NT2/D1 (cell line): Measurements from ENCODE around the gene CADM2.

Source experiments
- DNase-seq: peaks from one replicate; pipeline ENCODE4 v3.0.0-alpha.2; 2011; ENCODE audit warnings: low read depth, low spot score
- H3K27me3 ChIP-seq: 2 replicates; pipeline ENCODE4 v1.6.0; 2011; ENCODE audit warnings: mild to moderate bottlenecking; ENCODE audit not compliant: insufficient read length, insufficient read depth
- H3K36me3 ChIP-seq: 2 replicates; pipeline ENCODE4 v1.6.1; 2011; ENCODE audit warnings: mild to moderate bottlenecking, low read length, mixed read lengths; ENCODE audit not compliant: insufficient read depth, insufficient read length
- H3K4me1 ChIP-seq: 2 replicates; pipeline ENCODE4 v1.5.1; 2011; ENCODE audit not compliant: insufficient read depth, insufficient read length
- H3K4me3 ChIP-seq: 2 replicates; pipeline ENCODE4 v1.5.1; 2011; ENCODE audit warnings: low read depth; ENCODE audit not compliant: insufficient read length
- H3K9ac ChIP-seq: 2 replicates; pipeline ENCODE4 v1.6.0; 2011; ENCODE audit warnings: low read depth; ENCODE audit not compliant: insufficient read length
- H3K9me3 ChIP-seq: 2 replicates; pipeline ENCODE4 v1.5.1; 2011; ENCODE audit warnings: mild to moderate bottlenecking, low read length; ENCODE audit not compliant: insufficient read depth
- SUZ12 ChIP-seq: IDR thresholded peaks from 2 replicates; pipeline ENCODE4 v1.6.1; 2011; ENCODE audit not compliant: insufficient read length, insufficient read depth; ENCODE audit errors: extremely low read depth
- YY1 ChIP-seq: IDR thresholded peaks from 2 replicates; pipeline ENCODE4 v1.6.1; 2011; ENCODE audit not compliant: insufficient read length, insufficient read depth
- ZNF274 ChIP-seq: IDR thresholded peaks from 2 replicates; pipeline ENCODE4 v1.6.1; 2011; ENCODE audit warnings: mild to moderate bottlenecking, low read depth, low read length

The CADM2 gene

DNA sequence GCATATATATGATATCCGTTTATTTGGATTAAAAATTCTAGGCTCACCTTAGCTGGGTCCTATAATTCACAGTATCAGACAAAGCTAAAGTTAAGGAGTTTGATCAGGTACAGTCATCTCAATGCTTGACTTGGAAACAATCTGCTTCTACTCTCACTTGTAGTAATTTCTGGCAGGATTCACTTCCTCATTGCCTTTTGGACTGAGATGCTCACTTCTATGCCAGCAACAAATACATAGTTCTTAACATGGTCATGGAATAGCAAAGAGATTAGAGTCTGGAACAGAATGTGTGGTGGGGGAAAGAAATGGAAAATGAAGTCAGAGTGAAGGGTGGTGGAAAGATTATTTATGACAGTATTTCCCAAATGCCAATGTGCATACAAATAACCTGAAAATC is 693.6 kb downstream of the CADM2 start:
- no peak for TF ChIP-seq ZNF274
- no peak for TF ChIP-seq SUZ12
- no peak for TF ChIP-seq YY1
- no peaks in the 10 kb centered on the region for H3K9me3 ChIP-seq
- no peak overlapping the region for H3K4me3 ChIP-seq
- DNase-seq = no peak
- no peaks in the 10 kb centered on the region for H3K27me3 ChIP-seq
- H3K36me3 ChIP-seq = no peaks in the 10 kb centered on the region
- no peak overlapping the region for H3K9ac ChIP-seq
- H3K4me1 ChIP-seq = no peaks in the 10 kb centered on the region

DNA sequence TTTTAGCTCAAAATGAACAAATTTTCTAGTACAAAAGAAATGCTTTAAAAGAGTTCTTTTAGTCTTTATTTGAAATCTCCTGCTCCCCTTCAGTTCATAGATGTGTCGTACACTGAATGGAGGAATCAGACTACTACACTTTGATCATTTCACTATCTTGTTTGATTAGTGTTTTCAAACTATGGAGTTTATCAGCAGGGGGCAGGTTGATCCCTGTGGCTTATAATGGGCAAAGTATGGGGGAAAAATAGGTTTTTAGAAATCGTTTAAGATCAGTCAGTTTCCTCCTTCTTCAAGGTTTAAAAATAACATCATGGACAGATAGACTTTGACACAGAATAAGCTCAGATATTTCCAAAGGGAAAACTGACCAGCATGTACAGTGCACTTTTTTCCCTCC is 701.7 kb downstream of the CADM2 start:
- no peaks in the 10 kb centered on the region for H3K36me3 ChIP-seq
- no peaks in the 10 kb centered on the region for H3K27me3 ChIP-seq
- H3K9ac ChIP-seq = no peak overlapping the region
- DNase-seq = no peak
- H3K9me3 ChIP-seq = no peaks in the 10 kb centered on the region
- TF ChIP-seq SUZ12 (no peak), ZNF274 (no peak), YY1 (no peak)
- no peak overlapping the region for H3K4me3 ChIP-seq
- no peaks in the 10 kb centered on the region for H3K4me1 ChIP-seq

DNA sequence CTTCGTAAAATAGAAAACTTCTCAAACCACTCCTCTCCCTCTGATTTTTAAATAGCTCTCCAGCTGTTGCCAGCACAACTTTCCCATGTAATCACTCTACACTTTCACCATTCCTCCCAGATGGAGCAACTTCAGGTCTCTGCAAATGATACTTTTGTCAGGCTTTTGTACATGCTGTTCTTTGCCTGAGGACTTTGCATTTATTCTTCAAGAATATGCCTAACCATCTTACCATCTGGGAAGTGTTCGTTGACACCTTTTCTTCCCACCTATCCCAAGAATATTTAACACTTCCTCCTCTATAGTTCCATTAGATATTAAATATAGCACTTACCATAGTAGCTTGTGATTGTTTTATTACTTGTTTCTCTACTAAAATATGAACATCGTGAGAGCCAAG is 703.7 kb downstream of the CADM2 start:
- no peak overlapping the region for H3K9ac ChIP-seq

DNA sequence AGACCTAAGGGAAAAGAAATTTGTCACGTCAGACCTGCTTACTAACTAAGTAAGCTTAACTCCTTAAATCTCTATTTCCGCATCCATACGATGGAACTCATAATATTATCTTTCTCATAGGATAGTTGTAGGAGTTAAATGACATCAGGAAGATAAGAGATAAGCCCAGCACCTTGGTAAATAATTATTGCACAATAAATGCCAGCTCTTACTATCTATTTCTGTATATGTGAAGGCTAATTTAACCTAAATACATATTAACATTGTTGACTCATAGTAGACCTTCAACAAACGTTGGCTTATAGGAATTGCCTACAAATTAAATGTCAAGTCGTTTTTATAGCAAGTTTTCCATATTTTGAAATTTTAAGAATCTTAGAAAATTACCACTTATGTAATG is 709.0 kb downstream of the CADM2 start:
- Histone ChIP-seq H3K27me3 (no peaks in the 10 kb centered on the region), H3K4me3 (no peak overlapping the region), H3K36me3 (no peaks in the 10 kb centered on the region), H3K4me1 (no peaks in the 10 kb centered on the region), H3K9me3 (peaks cover 6% of the 10 kb centered on the region), H3K9ac (no peak overlapping the region)
- TF ChIP-seq ZNF274 (no peak), SUZ12 (no peak), YY1 (no peak)
- DNase-seq = no peak

More for the DNA sequence above, 703.7 kb downstream of the CADM2 start:
- H3K36me3 ChIP-seq = no peaks in the 10 kb centered on the region
- H3K4me1 ChIP-seq = no peaks in the 10 kb centered on the region
- DNase-seq = no peak
- H3K4me3 ChIP-seq = no peak overlapping the region
- H3K9me3 ChIP-seq = no peaks in the 10 kb centered on the region
- H3K27me3 ChIP-seq = no peaks in the 10 kb centered on the region
- TF ChIP-seq ZNF274 = no peak
- TF ChIP-seq SUZ12 = no peak
- no peak for TF ChIP-seq YY1

DNA sequence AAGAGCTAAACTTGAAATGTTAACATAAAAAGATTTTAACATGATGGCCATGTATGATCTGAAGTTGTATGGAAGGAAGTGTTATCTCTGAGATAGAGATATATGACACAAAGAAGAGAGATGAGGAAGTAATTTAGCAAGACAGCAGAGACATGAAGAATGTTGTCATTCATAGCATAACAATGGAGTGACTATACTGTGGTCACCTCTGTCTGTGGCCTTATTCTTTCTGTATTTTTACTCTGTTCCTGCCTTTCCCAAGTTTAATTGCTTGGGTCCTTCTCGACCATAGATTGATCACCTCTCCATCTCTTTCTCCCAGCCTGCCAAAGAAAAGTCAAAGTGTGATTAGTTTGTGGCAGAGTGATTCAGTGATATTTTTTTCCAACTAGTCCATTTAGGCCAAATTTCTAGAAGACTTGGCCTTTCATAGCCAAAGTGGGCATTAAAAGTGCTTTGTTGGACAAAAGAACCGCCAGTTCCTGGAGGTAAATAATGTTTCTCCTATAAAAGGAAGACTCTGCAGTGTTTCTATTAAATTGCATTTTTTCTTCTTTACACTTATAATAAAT is 711.9 kb downstream of the CADM2 start:
- TF ChIP-seq SUZ12 = no peak
- no peak for TF ChIP-seq ZNF274
- no peak for TF ChIP-seq YY1
- no peaks in the 10 kb centered on the region for H3K36me3 ChIP-seq
- no peak overlapping the region for H3K9ac ChIP-seq
- no peaks in the 10 kb centered on the region for H3K27me3 ChIP-seq
- H3K9me3 ChIP-seq = peaks cover 6% of the 10 kb centered on the region
- DNase-seq = no peak
- H3K4me1 ChIP-seq = no peaks in the 10 kb centered on the region
- no peak overlapping the region for H3K4me3 ChIP-seq

DNA sequence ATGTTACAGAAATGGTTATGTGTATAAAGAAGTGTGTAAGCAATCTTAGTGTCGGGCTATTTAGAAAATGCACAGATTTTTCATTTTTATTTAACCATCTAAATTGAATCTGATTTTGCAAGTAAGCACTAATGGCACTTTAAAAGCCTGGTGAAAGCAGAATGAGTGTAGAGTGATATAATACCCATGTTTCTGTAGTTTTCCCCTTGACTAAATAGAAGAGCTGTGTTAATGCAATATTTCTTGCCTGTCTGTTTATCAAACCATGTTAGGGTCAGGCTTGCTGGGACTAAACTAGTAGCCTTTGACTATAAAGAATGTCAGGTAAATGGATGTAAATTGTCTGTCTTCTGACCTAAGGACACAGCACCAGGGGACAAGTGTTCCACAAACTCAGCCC is 714.0 kb downstream of the CADM2 start:
- H3K9ac ChIP-seq = no peak overlapping the region
- no peaks in the 10 kb centered on the region for H3K27me3 ChIP-seq
- no peaks in the 10 kb centered on the region for H3K36me3 ChIP-seq
- H3K4me1 ChIP-seq = no peaks in the 10 kb centered on the region
- no peak overlapping the region for H3K4me3 ChIP-seq
- no peak for DNase-seq
- TF ChIP-seq YY1 = no peak
- no peak for TF ChIP-seq SUZ12
- TF ChIP-seq ZNF274 = no peak
- H3K9me3 ChIP-seq = peaks cover 3% of the 10 kb centered on the region

DNA sequence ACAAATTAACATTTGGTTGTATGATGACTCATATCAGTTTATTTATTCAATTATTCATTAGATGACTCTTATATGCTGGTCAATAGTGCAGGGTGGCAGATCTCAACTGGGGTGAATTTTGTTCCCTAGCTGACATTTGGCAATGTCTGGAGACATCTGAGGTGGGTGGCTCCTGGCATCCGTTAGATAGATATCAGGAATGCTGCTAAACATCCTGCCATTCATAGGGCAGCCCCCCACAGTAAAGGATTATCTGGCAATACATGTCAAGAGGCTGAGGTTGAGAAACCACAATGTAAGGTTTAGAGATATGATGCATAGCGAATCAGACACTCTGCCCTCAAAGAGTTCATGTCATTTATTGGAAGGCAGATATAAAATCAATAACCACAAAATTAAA is 719.9 kb downstream of the CADM2 start:
- Histone ChIP-seq H3K4me3 (no peak overlapping the region), H3K27me3 (no peaks in the 10 kb centered on the region), H3K9ac (no peak overlapping the region), H3K9me3 (no peaks in the 10 kb centered on the region), H3K4me1 (no peaks in the 10 kb centered on the region), H3K36me3 (no peaks in the 10 kb centered on the region)
- no peak for DNase-seq
- no peak for TF ChIP-seq SUZ12
- no peak for TF ChIP-seq ZNF274
- no peak for TF ChIP-seq YY1

DNA sequence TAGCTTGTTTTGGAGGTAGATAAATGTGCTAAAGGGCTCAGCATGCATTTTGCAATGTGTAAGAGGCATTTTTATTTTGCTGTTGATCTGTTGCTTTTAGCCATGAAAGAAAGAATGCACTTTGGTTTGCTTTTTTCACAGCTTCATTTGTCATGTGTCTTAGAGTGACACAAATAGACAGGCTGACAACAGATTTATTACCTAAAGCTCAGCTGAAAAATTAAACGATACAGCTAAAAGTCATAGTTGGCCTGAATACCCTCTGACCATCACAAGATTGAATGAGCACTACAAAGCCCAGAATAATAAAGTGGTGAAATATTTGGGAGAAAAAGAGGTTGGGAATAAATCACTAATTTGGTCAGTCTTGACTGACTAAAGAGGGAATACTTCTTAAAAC is 723.1 kb downstream of the CADM2 start:
- TF ChIP-seq ZNF274 (no peak), SUZ12 (no peak), YY1 (no peak)
- no peaks in the 10 kb centered on the region for H3K27me3 ChIP-seq

More for the DNA sequence above, 723.1 kb downstream of the CADM2 start:
- DNase-seq = no peak
- H3K4me1 ChIP-seq = no peaks in the 10 kb centered on the region
- no peak overlapping the region for H3K4me3 ChIP-seq
- H3K9ac ChIP-seq = no peak overlapping the region
- H3K9me3 ChIP-seq = no peaks in the 10 kb centered on the region
- no peaks in the 10 kb centered on the region for H3K36me3 ChIP-seq
